Ovary (tissue), 9 donors: ENCODE results near the gene ARHGEF28. TPM values are rescaled to one million over a fixed set of nuclear protein-coding genes. Genes with fewer than 3 reads are reported as not detected.
A peak's percentile ranks its signal among the peaks of the same experiment; 100 is the strongest.

Source experiments
- DNase-seq, 5 donors: peaks; one replicate each; pipeline ENCODE4 v3.0.0-alpha.2; 2019 to 2020
- H3K27ac ChIP-seq, 2 donors: fragments of 200-600 bp; one replicate each; pipeline versions ENCODE4 v1.5.1 to v1.8.0; 2019 to 2022
- H3K27me3 ChIP-seq: fragments of 200-600 bp; one replicate; pipeline ENCODE4 v1.8.0; 2022
- H3K36me3 ChIP-seq: fragments of 200-600 bp; sonication (generic); one replicate; pipeline ENCODE4 v1.5.1; 2019
- H3K4me1 ChIP-seq: one replicate; pipeline ENCODE4 v1.8.1; 2013; ENCODE audit warnings: mild to moderate bottlenecking, moderate library complexity; ENCODE audit not compliant: insufficient read depth
- H3K4me3 ChIP-seq: fragments of 200-600 bp; sonication (generic); one replicate; pipeline ENCODE4 v1.5.1; 2017
- H3K9me3 ChIP-seq, 2 donors: fragments of 200-600 bp in 1 of 2; sonication (generic) in 1 of 2; one replicate each; pipeline versions ENCODE4 v1.5.1 to v1.8.1; 2013 to 2019; ENCODE audit warnings: mild to moderate bottlenecking in 1 of 2, moderate library complexity in 1 of 2
- CTCF ChIP-seq, 3 donors: fragments of 450-650 bp in 2 of 3; fragments of 200-600 bp in 1 of 3; IDR thresholded peaks; one replicate each; pipeline versions ENCODE4 v1.5.1 to v1.8.0; 2016 to 2022; ENCODE audit warnings: antibody characterized with exemption in 3 of 3, mild to moderate bottlenecking in 1 of 3
- EP300 ChIP-seq: sonication (generic); formaldehyde crosslinking; IDR thresholded peaks from one replicate; pipeline ENCODE4 v1.6.1; 2017; ENCODE audit warnings: antibody characterized with exemption
- POLR2A ChIP-seq: fragments of 450-650 bp; IDR thresholded peaks from one replicate; pipeline ENCODE4 v1.6.1; 2017; ENCODE audit warnings: antibody characterized with exemption, mild to moderate bottlenecking, moderate library complexity
- WGBS, 3 donors: extraction: QIAGEN DNeasy Blood & Tissue Kit in 1 of 3; methylation state at CpG; one replicate each; pipeline versions ENCODE4 v1.1.5 to v1.1.7; 2013 to 2017; 5-methylcytosine and 5-hydroxymethylcytosine counted together
- intact Hi-C, 4 donors: fragments of 100-400 bp; cut with DNase I; formaldehyde crosslinking; loops; one replicate each; pipeline versions ENCODE4 v1.11.0 to v1.15.1; 2022 to 2023
- polyA plus RNA-seq, 2 donors: library from polyadenylated mRNA; stranded (reverse); fragments of 200-250 nt in 1 of 2; fragments of 350-450 nt in 1 of 2; fragmentation: Illumina TruSeq in 1 of 2; extraction: RNeasy Lipid Tissue Mini Kit (QIAGEN cat#74804) in 1 of 2; gene quantifications; one replicate each; pipeline ENCODE4 v1.2.3, GENCODE V29; 2013 to 2014
- total RNA-seq, 7 donors: library from RNA; depleted of rRNA in 2 of 7; stranded (reverse); fragments of >200 nt in 2 of 7; fragmentation: NEBNext Ultra II Directional in 3 of 7; extraction: Animal tissue kit (Norgen Biotek cat#: 25700) in 3 of 7; gene quantifications; one replicate each; pipeline versions ENCODE4 v1.1.0 to v1.2.4, GENCODE V29; 2016 to 2023
- donor health status: DM: no; HTN: no; CAD: no; lungs with moderate emphysema.
- donor health status: DM: no; HTN: no; CAD: no.
- donor health status: Bipolar disorder and iron deficiency.
- donor health status: DM: yes; HTN: yes; CAD: no.
- donor health status: DM: no; HTN: no; CAD: no.
- donor health status: DM: yes; HTN: yes; CAD: no.

The ARHGEF28 gene
- total and polyA plus RNA-seq, 9 donors = 21.5 to 75.6 (median 35.0) TPM

GRCh38 chr5:73826301-73827105 lies 200.5 kb downstream of the ARHGEF28 start:
- Histone ChIP-seq H3K4me3 (no peak overlapping the region), H3K36me3 (no peaks in the 10 kb centered on the region), H3K27ac (peak overlapping the region; percentile 33 to 81), H3K27me3 (no peaks in the 10 kb centered on the region), H3K9me3 (no peaks in the 10 kb centered on the region), H3K4me1 (peaks cover 20% of the 10 kb centered on the region)
- 33 to 42% (median 33%) methylated on average over 7 of the region's 7 CpGs for WGBS, 3 donors
- peak; percentile 50 to 75 (median 70) for DNase-seq
- TF ChIP-seq CTCF (IDR thresholded peaks at IDR 0.05) (no peak), POLR2A (no peak), EP300 (no peak)
- intact Hi-C loops = no loop called here

GRCh38 chr5:73827106-73827450 lies 201.1 kb downstream of the ARHGEF28 start:
- H3K27me3 ChIP-seq = no peaks in the 10 kb centered on the region
- no peaks in the 10 kb centered on the region for H3K36me3 ChIP-seq
- WGBS, 3 donors = 3 to 13% (median 9%) methylated on average over 1 of the region's 1 CpG
- no peak overlapping the region for H3K4me3 ChIP-seq
- DNase-seq = no peak
- intact Hi-C loops = no loop called here
- H3K4me1 ChIP-seq = peaks cover 21% of the 10 kb centered on the region
- no peaks in the 10 kb centered on the region for H3K9me3 ChIP-seq
- H3K27ac ChIP-seq = peak overlapping the region in 1 of 2 donors; percentile 81
- TF ChIP-seq POLR2A = no peak
- no peak for TF ChIP-seq EP300
- no peak for TF ChIP-seq CTCF (IDR thresholded peaks at IDR 0.05)

GRCh38 chr5:73828465-73828864 lies 202.5 kb downstream of the ARHGEF28 start:
- 90 to 95% (median 94%) methylated on average over 3 of the region's 3 CpGs for WGBS, 3 donors
- DNase-seq = no peak
- Histone ChIP-seq H3K27ac (no peak overlapping the region), H3K36me3 (no peaks in the 10 kb centered on the region), H3K27me3 (no peaks in the 10 kb centered on the region), H3K4me1 (peaks cover 18% of the 10 kb centered on the region), H3K4me3 (no peak overlapping the region), H3K9me3 (no peaks in the 10 kb centered on the region)
- intact Hi-C loops = no loop called here
- TF ChIP-seq EP300 (no peak), CTCF (IDR thresholded peaks at IDR 0.05) (no peak), POLR2A (no peak)

GRCh38 chr5:73830646-73831045 lies 204.7 kb downstream of the ARHGEF28 start:
- intact Hi-C loops = loop anchor here in 1 of 4 donors (5.0 kb wide), 1 partner anchor 732 kb away; no protein-coding TSS in a partner anchor

More at GRCh38 chr5:73830646-73831045, 204.7 kb downstream of the ARHGEF28 start:
- 88 to 96% (median 91%) methylated on average over 1 of the region's 1 CpG for WGBS, 3 donors
- H3K4me1 ChIP-seq = peaks cover 12% of the 10 kb centered on the region
- TF ChIP-seq POLR2A (no peak), EP300 (no peak), CTCF (IDR thresholded peaks at IDR 0.05) (no peak)
- no peak overlapping the region for H3K4me3 ChIP-seq
- no peaks in the 10 kb centered on the region for H3K9me3 ChIP-seq
- peak overlapping the region in 1 of 2 donors; percentile 43 for H3K27ac ChIP-seq
- no peak for DNase-seq
- peaks cover 2% of the 10 kb centered on the region for H3K27me3 ChIP-seq
- no peaks in the 10 kb centered on the region for H3K36me3 ChIP-seq
